Stimulated activated CD4-positive, alpha-beta T cell treated with anti-CD3 and anti-CD28 coated beads, Interleukin-4, amount 100 ng/mL, for 1 hour (primary cell): ENCODE measurements around the gene IL1RL2.

Experiments used
- DNase-seq: peaks from one replicate; pipeline ENCODE4 v3.0.0-alpha.2; 2020

The IL1RL2 gene

DNA sequence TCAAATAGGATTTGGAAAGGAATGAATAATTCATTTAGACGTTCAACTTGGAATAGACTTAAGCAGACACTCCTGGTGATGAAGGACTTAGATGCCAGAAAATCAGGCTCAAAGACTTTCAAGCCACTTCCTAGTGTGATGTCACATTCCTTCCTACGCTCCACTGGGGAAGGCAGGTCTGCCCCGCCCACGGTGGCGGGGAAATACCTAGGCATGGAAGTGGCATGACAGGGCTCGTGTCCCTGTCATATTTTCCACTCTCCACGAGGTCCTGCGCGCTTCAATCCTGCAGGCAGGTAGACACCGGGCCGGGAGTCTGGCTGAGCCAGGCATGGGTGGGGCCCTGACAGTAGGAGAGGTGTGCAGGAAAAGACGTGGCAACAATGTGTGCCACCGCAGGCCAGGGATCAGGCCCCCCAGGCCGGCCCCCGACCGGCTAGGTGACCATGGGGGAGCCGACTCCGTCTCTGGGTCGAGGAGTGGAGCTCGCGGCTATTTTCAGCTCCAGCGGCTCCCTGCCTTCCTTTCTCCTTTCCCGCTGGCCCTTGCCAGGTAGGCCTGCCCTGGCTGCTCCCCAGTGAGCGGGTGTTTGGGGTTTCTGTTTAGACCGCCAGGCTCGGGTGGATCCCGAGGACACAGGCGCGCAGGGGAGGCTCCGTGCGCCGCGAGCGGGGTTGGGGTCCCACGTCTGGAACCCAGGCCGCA, at the start of gene IL1RL2:
TSS of gene IL1RL2 (plus strand) at position 233 of the 705 bp plus-strand sequence. CDS start 845 bp downstream, outside the sequence.
- DNase-seq = peak; percentile 30

DNA sequence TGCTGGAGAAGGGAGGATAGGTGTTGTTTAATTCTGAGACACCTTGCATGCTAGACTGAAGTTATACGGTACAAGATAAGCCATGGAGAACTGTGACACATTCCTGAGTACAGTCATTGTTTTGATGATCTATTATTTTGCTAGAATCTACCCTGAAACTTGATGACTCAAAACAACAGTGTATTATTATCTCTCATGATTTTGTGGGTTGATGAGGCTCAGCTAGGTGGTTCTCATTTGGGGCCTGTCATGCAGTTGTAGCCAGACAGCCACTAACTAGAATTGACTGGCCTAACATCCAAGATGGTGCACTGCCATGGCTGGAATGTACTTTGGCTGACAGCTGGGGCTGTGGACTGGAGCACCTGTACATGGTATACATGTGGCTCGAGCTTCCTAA, 49.7 kb upstream of the IL1RL2 start:
- peak; percentile 36 for DNase-seq

DNA sequence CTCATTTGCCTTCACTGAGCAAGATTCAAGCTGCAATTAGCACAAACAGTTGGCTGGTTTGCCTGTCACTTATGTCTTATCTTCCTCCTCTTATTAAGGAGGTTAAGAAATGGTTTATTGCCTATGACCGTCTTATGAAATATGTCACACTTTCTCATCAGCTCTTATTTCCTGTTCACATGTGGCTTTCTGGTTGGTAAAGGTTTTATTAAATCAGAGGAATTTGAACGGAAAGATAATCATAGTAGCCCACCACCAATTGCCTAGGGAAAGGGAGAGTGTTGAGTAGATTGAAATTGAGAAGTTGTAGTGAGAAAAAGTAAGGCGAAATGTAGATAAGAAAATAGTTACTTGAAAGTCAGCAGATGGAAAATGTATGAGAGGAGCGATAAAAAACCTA, 48.5 kb upstream of the IL1RL2 start:
- DNase-seq = no peak

DNA sequence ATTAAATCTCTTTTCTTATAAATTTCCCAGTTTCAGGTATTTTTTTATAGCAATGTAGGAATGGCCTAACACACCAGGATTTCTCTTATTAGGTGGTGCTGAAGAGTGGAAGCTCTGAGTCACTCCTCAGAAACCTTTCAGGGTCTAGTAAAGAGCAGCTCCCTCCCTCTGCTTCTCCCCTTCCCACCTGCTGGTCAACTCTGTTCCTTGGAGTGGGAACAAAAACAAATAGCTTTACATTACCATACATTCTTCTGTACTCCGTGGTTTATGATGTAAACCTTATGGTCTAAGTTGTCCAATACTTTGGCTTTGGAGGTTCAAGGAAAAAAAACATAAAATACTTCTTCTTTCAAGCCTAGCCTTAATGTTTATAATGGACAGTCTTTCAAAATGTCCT, 47.0 kb upstream of the IL1RL2 start:
- DNase-seq = no peak

DNA sequence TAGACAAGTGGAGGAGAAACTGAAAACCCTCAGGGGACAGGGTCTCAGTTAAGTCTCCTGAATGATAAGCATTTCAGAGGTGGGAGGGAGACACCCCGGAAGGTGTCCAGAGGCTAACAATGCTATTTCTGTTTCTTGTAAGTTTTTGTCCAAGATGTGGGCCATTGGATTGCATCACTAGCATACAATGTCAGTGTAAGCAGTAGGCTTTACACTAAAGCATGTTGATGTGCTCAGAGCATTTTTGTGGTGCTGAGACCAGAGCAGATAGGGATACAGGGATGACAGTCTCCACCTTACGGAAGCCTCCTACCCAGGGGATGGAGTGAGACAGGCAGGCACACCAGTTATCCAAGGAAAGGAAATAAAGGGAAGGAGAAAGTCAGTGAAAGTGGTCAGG, 46.4 kb upstream of the IL1RL2 start:
- DNase-seq = no peak

DNA sequence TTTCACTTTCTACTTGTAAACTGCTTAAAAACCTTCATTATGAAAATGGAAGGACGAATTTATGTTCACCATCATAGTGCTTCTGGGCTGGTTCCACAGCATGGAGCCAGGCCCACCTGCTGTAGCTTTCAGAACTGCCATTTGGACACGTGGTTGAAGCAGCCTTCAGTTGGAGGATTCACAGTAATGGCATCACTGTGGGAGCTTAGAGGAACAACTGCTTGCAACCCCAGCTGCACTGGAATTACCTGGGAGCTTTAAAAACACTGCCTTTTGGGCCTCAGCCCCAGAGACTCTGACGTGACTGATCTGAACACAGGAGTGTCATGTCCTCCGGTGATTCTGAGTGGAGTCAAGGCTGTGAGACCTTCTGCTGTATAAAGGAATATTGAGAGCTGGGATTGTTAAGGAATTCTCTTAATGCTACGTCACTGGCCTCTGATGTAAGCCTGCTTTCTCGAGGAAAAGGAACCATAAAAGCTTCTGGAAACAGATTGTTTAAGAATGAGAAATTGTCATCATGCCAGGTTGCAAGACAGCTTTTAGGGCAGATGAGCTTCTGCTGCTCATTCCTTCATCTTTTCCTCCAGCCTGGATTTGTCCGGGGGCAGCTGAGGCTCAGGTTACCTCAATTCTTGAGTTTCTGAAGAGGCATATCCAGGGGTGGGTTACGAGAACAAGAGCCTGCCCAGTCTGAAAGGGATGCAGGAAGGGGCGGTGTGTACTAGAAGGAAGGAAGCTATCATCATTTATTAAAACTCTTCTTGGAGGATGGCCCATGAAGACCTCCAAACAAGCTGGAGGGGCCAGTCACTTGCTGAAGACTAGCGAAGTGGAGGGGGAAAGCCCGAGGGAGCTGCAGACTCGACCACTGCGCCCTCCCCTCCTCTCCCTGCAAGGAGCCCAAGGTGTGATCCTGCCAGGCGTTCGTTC, 45.5 kb upstream of the IL1RL2 start:
- DNase-seq = no peak

DNA sequence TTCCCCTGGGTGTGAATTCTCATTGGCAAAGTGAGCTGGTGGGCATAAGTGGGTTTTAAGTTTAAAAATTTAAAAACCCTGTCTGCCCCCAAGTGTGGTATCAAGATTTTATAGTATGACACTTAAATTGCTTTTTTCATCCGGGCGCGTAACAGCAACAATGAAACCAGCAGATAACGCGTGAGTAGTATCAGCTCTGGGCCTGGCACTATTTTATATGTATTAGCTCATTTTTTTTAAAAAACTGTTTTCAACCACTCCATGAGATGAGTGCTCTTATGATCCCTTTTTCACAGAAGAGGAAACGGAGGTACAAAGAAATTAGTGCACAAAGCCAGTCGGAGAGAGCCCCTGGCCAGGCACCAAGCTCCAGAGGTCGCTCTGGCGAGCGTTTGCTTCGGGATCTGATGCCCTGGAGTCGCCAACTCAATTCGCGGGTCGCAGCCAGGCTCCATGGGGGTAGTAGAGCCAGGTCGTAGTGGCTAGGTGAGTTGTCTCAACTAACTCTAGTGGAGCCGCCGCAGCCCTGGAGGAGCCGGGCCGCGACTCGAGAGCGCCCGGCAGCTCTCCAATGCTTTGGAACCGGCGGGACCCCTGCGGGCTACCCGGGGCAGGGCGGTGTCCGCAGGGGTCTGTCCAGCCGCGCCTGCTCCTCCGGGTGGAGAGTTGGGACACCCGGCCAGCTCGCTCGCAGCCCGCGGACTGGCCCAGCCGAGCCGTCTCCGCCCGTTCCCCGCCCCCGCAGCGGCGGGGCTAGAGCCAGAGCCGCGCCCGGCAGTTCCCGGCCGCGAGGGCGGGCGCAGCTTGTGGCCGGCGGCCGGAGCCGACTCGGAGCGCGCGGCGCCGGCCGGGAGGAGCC, 44.6 kb upstream of the IL1RL2 start, which contains the start of gene IL1R1:
TSS of gene IL1R1 (plus strand) at position 777 of the 859 bp plus-strand sequence. CDS start 14,979 bp downstream, outside the sequence.
- DNase-seq = peak; percentile 40

DNA sequence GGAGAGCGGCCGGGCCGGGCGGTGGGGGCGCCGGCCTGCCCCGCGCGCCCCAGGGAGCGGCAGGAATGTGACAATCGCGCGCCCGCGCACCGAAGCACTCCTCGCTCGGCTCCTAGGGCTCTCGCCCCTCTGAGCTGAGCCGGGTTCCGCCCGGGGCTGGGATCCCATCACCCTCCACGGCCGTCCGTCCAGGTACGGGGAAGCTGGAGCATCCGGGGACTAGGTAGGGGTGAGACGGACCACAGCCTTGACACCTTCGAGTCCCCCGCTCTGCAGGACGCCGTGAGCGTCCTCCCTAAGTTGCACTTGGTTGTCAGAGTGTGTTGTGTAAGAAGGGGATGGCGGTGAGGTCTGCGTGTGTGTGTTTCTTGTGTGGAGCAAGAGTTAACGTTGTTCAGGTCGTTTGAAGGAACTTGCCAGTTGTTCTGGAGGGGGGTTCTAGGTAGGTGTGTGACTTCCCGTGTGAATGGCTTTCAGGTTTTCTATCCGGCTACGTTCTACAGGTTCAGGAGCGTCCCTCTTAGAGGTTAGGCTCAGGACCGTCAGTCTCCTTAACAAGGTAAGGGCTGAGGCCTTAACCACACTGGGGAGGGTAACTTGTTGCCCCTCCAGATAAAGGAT, 43.9 kb upstream of the IL1RL2 start:
- peak; percentile 24 for DNase-seq

DNA sequence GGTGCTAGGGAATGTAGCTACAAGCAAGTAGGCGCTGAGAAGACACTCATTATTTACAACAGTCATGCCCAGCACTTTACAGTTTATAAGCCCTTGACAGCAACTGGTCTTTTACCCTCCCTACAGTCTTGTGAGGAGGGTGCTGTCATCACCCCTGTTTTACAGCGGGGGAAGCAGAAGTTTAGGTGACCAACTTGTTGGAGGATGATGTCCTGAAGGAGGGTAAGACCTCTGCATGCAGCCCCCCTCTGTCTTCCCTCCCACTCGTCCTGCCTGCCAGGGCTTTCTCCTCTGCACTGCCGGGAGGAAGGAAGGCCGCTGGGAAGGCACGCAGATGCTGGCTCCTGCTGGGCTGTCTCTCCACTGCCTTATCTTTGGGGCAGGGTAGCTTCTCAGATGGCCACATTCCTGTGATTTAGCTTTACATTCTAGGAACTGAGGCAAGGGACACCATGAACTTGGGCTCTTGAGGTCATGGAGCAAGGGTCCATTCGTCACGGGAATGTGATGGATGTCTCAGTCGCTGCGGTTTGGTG, 43.3 kb upstream of the IL1RL2 start:
- DNase-seq = no peak

DNA sequence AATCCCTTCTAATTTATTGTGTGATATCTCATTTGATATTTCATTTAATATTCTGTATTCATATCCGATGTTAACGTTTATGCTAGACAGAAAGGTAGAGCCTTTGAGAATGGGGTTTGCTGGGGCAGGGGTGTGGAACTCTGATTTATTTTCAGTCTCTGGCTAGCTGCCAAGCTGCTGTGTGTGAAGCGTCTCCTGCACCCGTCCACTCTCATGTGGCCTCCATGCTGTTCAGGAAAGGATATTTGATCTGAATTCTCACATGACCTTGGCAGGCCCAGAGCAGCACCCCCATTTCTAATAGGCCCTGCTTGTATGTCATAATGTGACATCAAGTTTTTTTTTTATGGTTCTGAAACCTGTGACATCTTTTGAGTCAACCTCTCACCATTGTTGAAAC, 42.7 kb upstream of the IL1RL2 start:
- no peak for DNase-seq

DNA sequence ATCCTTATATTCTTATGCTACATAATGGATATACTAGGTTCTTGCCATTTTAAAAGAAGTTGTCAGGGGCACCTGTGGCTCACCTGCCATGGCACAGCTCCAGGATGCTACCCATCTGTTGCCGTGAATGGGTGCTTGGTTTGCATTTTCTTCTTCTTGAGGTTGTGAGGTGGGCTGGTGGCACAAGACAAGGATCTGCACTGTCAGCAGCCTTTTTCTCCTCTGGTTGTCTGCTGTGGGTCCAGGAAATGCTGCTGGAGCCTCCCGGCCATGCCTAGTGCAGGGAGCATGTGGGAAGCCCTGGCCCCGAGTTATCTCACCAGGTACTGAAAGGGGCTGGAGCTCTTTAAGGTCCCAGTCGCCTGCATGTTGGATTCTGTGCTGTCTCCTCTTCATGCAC, 41.7 kb upstream of the IL1RL2 start:
- DNase-seq = no peak

DNA sequence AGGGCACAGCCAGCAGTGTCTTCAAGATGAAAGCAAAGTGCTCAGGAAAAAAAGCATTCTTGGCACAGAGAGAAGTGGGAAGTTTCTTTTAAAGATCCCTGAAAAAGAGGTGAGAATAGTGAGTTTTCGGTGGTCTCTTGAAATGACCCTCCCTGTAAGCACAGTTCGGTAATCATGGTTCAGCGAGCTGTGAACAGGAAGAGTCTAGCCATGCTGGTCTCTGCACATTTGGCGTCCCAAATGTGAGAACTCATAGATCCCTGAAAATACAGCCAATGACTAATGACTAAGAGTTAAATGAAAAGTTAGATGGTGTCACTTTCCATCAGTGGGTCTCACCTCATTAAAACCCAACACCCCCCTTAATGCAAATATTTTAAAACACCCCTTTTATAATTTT, 40.9 kb upstream of the IL1RL2 start:
- no peak for DNase-seq

DNA sequence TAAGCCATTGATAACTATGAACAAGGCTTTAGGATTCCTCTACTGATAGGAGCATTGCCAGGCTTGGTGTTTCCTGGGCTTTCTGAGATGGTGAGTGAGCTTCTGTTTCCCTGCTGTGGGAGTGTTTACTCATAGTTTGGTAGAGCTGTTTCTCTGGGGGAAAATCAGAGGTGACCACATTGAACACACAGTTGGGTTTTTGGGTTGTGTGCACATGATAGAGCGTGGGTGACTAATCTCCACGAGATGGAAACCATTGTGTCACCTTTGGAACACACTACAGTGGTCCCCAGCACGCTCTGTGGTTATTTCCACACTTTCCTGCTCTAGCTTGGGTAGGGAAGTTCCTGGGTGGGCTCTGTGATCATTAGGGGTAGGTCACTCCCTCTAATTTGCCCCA, 38.9 kb upstream of the IL1RL2 start:
- DNase-seq = peak; percentile 50

DNA sequence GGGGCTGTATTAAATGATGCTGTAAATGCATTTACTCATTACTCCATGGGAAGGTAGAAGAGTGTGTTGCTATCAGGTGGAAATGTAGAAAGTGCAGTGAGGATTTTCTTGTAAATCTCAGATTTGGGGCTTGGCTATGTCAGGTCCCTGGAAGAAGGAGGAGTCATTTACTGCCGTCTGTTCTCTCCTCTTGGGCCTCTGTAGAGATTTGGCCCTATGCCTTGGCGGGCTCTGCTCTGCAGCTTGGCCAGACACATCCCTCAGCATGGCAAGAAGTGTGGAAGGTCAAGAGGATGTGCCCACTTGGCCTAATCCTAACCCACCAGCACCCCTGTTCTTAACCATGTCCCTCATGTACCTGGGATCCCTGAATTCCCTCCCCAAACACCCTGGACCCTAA, 37.6 kb upstream of the IL1RL2 start:
- no peak for DNase-seq

DNA sequence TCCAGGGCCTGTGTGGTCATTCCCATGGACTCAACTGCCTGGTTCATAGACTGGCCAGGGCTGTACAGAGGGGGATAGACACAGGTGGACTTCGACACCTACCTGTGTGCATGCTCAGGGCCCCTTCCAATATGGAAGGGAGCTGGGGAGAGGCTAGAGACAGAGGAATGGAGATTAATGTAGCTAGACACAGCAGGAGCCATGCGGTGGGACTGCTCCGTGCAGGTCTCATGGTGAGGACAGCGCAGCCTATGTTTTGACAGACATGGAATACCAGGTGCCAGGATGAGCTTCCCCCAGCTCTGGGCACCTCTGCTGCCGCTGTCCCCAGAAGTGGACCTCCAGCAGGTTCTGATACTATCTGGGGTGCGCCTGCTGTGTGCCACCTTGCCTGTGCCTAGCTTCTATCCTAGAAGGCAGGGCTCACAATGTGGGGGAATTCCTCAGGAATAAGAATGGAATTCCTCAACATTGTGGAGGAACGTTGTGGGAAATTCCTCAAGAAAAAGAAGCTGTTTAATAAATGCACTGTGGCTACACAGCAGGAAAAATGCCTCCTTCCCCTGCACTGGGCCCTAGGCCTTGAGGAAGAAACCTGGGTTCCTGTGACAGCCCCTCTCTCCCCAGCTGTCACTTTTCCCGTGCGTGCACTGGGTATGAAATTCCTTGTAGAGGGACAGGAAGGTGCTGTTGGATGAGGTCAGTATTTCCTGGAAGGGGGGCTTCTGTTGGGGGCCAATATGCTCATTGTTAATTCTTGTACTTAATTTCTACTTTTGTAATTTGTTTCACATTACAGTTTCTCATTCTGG, 37.0 kb upstream of the IL1RL2 start:
- DNase-seq = no peak

DNA sequence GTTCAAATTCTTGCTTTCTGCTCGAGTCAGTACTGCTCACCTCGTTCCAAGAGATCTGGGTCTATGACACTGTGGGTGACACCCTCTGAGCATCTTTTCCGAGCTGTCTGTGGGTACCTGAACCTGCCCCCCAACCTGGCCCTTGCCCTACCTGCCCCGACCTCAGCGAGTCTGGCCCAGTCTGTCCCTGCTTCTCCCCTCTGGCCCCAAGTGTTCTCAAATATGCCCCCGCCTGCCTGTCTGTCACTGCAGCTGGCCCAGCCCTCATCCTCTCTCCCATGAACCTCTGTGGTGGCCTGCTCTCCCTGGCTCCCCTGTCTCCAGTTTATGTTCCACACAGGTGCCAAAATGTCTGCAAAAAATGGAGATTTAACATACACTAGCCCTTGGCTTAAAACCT, 32.5 kb upstream of the IL1RL2 start:
- no peak for DNase-seq

DNA sequence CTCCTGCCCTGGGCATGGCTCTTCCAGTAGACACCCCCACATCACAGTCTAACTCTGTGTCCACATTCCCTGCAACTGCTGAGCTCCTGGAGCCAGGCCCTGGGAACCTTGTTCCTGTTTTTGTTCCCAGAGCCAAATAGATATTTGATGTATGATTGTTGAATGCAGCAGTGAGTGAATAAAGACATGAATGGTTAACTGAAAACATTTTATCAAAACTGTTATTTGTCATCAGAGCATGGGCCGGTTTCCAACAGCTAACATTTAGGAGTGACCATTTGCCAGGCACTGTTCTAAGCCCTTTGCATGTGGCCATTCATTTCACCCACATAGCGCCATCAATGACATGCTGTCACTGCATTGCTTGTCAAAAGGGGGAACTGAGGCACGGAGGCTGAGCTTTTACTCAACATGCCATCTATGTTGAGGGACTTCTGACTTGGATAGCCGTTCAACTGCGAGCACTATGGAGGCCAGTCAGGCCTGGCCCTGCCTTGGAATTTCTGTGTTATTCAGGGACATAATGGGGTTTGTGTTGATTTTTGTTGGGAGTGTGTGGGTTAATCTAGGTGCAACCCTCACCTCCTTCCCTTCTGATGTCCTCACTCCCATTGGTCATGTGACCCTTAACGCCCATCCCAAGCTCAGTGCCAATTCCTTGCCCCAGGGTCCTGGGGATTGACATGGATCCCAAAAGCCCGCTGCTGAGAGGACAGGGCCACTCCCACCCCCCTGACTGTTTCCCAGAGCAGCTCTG, 31.7 kb upstream of the IL1RL2 start:
- no peak for DNase-seq

DNA sequence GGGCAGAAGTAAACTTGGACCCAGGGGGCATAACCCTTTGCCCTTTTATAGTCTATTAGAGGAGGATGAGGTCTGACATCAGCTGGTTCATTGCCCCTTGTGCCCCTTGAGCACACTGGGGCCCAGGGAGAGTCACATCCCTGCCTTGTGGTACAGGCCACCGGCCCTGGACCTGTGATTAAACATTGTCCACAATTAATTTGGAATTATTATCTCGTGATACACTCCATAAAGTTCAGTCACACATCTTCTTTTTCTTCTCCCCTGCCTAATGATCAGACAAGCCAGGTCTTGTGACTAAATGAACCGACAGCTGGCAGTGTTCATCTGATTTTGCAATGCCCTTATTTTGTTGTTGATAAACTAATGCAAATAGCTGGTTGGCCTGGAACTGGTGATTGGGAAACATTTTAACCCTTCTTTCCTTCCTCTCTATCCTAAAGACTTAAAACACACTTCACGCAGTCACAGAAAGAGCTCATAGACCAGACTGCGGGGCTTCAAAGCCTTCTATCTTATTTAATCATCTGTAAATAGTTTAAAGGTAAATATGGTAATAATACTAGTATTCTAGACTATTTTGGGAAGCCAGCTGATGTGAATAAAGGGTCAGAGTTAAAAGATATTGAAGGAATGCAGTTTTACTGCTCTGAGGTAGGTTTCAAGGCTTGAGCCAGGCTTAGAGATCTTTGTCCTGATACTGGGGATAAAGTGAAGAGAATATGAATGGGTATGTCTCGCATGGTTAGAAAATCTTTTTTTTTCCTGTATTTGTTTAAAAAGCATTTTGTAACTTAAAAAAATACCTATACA, 30.9 kb upstream of the IL1RL2 start:
- DNase-seq = no peak

DNA sequence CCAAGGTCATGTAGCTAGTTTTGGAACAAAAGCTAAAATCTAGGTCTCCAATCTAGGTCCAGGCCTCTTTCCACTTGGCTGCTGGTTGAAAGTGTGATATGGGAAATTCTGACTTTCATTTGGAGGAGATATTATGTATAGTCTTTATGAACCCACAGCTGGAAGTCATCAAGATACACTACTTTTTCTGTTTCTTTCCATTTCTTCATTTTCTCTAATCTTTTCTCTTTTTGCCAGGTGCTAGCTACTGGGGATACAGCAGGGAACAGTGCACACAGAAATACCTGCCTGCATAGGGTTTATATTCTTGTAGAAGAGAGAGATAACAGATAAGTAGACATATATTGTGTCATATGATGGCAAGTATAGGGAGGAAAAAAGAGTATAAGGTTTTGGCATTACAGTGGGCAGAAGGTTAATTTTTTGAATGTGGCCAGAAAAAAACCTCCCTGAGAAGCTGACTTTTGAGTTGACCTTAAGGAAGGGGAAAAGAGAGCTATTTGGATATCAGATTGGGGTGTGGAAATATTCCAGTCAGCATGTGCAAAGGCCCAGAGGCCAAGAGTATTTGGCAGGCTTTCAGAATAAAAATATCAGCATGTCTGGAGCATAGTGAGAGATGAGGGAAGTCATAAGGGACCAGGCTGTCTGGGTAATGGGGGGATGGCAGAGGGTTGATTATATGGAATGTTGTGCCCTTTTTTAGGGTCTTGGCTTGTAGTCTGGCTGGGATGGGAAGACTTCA, 28.6 kb upstream of the IL1RL2 start:
- DNase-seq = no peak
